MM.1S (cell line): ENCODE data around the gene ABCB9.

Experiments
- EZH2 ChIP-seq: fragments of 300-600 bp; sonication (generic); optimal IDR thresholded peaks from 2 replicates; pipeline ENCODE3; 2017; ENCODE audit warnings: low read depth, mild to moderate bottlenecking, antibody characterized with exemption, low read length, mixed read lengths
- EZH2phosphoT487 ChIP-seq: fragments of 300-600 bp; sonication (generic); IDR thresholded peaks from 2 replicates; pipeline ENCODE4 v1.6.1; 2018; ENCODE audit warnings: antibody characterized with exemption, low read length
- TF ChIP-seq, protein P1 (sequence below): fragments of 300-600 bp; sonication (generic); IDR thresholded peaks from 2 replicates; pipeline ENCODE4 v1.5.1; 2016; ENCODE audit warnings: antibody characterized with exemption, low read length, mixed read lengths

DNA sequence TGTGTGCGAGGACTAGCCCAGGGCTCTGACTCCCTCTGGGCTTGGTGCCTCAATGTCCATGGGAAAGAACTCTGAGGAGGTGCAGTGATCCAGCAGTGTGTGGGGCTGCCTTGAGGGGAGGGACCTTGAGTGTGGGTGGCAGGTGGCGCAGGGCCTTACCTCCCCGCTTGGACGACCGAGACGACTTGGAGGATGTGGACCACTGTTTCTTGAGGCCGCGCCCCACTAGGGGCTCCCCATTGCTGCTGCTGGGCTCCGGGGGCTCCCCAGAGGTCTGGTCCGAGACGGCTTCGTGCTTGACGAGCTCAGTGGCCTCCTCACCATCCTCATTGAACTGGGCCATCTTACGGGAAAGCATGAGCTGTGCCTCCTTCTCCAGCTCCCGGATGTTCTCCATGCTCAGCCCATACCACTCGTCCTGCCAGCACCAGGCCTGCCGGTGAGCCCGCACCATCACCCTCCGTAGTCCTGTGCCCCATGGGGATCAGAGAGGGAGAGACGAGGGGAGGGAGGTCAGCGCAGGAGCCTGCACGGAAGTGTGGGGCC lies 38.9 kb upstream of the ABCB9 start:
- TF ChIP-seq, protein P1, sequence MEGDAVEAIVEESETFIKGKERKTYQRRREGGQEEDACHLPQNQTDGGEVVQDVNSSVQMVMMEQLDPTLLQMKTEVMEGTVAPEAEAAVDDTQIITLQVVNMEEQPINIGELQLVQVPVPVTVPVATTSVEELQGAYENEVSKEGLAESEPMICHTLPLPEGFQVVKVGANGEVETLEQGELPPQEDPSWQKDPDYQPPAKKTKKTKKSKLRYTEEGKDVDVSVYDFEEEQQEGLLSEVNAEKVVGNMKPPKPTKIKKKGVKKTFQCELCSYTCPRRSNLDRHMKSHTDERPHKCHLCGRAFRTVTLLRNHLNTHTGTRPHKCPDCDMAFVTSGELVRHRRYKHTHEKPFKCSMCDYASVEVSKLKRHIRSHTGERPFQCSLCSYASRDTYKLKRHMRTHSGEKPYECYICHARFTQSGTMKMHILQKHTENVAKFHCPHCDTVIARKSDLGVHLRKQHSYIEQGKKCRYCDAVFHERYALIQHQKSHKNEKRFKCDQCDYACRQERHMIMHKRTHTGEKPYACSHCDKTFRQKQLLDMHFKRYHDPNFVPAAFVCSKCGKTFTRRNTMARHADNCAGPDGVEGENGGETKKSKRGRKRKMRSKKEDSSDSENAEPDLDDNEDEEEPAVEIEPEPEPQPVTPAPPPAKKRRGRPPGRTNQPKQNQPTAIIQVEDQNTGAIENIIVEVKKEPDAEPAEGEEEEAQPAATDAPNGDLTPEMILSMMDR, result no peak
- no peak for TF ChIP-seq EZH2
- TF ChIP-seq EZH2phosphoT487, result no peak
